Bronchial epithelial cell (primary cell): ENCODE measurements around the gene SPTLC3. TPM values are rescaled to one million over a fixed set of nuclear protein-coding genes. Genes with fewer than 3 reads are reported as not detected.
A peak's percentile ranks its signal among the peaks of the same experiment; 100 is the strongest.

Experiments used
- DNase-seq: peaks from one replicate; pipeline ENCODE4 v3.0.0-alpha.2; 2010; ENCODE audit warnings: low read depth
- FAIRE-seq: peaks from 2 replicates; lab custom pipeline; 2011; peaks lifted over from hg19 to GRCh38; lab: Jason Lieb, UNC
- H3K27me3 ChIP-seq: 2 replicates; pipeline ENCODE4 v1.5.1; 2011; ENCODE audit warnings: low read length; ENCODE audit not compliant: control insufficient read depth, insufficient read depth
- H3K36me3 ChIP-seq: 2 replicates; pipeline ENCODE4 v1.5.1; 2011; ENCODE audit warnings: low read length; ENCODE audit not compliant: control insufficient read depth, insufficient read depth
- H3K4me3 ChIP-seq: 2 replicates; pipeline ENCODE4 v1.5.1; 2011; ENCODE audit warnings: mild to moderate bottlenecking, low read depth, low read length, control low read depth
- total RNA-seq: library from RNA; depleted of rRNA; stranded (reverse); fragments of >200 nt; gene quantifications from 2 replicates; pipeline ENCODE4 v1.2.1, GENCODE V29; 2014
- TF ChIP-seq, protein P1 (sequence below): IDR thresholded peaks from 2 replicates; pipeline ENCODE4 v1.5.1; 2011; ENCODE audit warnings: mild to moderate bottlenecking, moderate library complexity, low read length, control low read depth, inconsistent platforms; ENCODE audit not compliant: insufficient read depth, severe bottlenecking

SPTLC3 gene
- total RNA-seq, 1 donor from 2014 or later = 2.4 TPM

GRCh38 chr20:13111249-13111911, 102.6 kb downstream of the SPTLC3 start:
- no peaks in the 10 kb centered on the region for H3K27me3 ChIP-seq
- H3K36me3 ChIP-seq = no peaks in the 10 kb centered on the region
- DNase-seq (no peak), FAIRE-seq (no peak)
- TF ChIP-seq, protein P1, sequence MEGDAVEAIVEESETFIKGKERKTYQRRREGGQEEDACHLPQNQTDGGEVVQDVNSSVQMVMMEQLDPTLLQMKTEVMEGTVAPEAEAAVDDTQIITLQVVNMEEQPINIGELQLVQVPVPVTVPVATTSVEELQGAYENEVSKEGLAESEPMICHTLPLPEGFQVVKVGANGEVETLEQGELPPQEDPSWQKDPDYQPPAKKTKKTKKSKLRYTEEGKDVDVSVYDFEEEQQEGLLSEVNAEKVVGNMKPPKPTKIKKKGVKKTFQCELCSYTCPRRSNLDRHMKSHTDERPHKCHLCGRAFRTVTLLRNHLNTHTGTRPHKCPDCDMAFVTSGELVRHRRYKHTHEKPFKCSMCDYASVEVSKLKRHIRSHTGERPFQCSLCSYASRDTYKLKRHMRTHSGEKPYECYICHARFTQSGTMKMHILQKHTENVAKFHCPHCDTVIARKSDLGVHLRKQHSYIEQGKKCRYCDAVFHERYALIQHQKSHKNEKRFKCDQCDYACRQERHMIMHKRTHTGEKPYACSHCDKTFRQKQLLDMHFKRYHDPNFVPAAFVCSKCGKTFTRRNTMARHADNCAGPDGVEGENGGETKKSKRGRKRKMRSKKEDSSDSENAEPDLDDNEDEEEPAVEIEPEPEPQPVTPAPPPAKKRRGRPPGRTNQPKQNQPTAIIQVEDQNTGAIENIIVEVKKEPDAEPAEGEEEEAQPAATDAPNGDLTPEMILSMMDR = no peak
- H3K4me3 ChIP-seq = no peak overlapping the region

DNA sequence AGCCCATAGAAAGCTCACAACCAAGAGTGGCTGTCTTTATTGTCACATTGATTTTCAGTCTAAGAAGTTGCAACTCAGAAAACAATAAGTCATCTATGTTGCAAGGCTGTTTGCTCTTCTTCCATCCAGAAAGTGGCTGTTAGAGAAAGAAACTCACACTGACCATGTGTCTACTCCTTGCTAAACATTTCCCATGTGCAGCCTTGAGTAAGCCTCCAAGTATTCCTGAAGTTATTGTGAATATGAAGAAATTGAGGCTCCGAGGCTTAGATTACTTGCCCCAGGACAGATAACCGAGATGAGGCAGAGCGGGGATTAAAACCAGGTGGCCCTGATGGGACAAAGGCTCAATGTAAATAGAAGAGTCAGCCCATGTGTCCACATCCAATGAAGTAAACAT, 105.0 kb downstream of the SPTLC3 start:
- FAIRE-seq = no peak
- Histone ChIP-seq H3K36me3 (no peaks in the 10 kb centered on the region), H3K4me3 (no peak overlapping the region), H3K27me3 (no peaks in the 10 kb centered on the region)
- no peak for DNase-seq
- TF ChIP-seq, protein P1 = no peak

DNA sequence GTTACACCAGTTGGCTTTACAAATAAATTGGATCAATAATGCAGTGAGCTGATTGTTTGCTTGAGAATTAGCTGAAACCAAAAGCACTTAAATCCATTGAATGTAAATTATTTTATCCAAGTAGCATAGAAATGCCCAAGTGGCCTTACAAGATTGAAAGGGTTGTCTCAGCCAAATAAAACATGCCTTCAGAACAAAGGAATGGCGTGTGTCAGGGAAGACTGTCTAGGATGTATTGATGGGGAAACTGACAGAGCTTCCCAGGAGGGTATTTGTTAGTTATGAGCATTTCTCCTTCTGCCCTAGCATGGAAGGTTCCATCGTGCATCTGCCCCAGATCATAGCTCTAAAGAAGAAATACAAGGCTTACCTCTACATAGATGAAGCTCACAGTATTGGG, 108.4 kb downstream of the SPTLC3 start:
- TF ChIP-seq, protein P1 = no peak
- H3K4me3 ChIP-seq = no peak overlapping the region
- FAIRE-seq = no peak

GRCh38 chr20:13118676-13119075, 109.9 kb downstream of the SPTLC3 start:
- DNase-seq (no peak), FAIRE-seq (no peak)
- Histone ChIP-seq H3K27me3 (no peaks in the 10 kb centered on the region), H3K4me3 (no peak overlapping the region), H3K36me3 (no peaks in the 10 kb centered on the region)
- TF ChIP-seq, protein P1 = no peak

More for the DNA sequence above, 108.4 kb downstream of the SPTLC3 start:
- no peak for DNase-seq
- Histone ChIP-seq H3K36me3 (no peaks in the 10 kb centered on the region), H3K27me3 (no peaks in the 10 kb centered on the region)

- no peaks in the 10 kb centered on the region for H3K36me3 ChIP-seq
- DNase-seq (peak; percentile 60), FAIRE-seq (no peak)
- no peak overlapping the region for H3K4me3 ChIP-seq
- H3K27me3 ChIP-seq = no peaks in the 10 kb centered on the region
- TF ChIP-seq, protein P1 = peak; percentile 76
These were observed 110.8 kb downstream of the SPTLC3 start for GRCh38 chr20:13119583-13119982.

GRCh38 chr20:13120471-13120870, 111.7 kb downstream of the SPTLC3 start:
- no peak for FAIRE-seq
- no peaks in the 10 kb centered on the region for H3K27me3 ChIP-seq
- TF ChIP-seq, protein P1 = no peak
- no peak overlapping the region for H3K4me3 ChIP-seq
- no peak for DNase-seq
- H3K36me3 ChIP-seq = no peaks in the 10 kb centered on the region
